GM21360 (cell line): ENCODE results near the gene KIF25.

Source experiments
- ATAC-seq: cut with Tn5 transposase; IDR thresholded peaks from one replicate; pipeline ENCODE4 v1.9.1; 2021; ENCODE audit warnings: mild to moderate bottlenecking, moderate library complexity; ENCODE audit not compliant: unreplicated experiment

The KIF25 gene

DNA sequence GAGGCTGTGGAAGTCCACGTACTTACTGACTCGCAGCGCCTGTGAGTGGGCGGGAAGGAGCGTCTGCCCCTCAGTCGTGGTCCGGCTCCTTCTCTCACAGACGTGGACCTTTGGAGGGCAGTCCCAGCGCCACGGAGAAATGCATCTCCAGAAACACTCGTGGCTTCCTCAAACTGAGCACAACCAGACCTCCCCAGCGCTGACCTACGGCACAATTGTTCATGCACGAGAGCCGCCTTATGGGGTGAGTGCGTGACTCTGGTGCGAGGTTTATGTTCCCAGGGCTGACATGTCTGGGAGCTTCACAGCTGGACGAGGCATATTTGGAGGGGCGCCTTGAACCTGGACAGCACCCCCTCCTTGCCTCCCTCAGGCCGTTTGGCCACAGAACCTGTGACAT lies 51.8 kb downstream of the KIF25 start:
- no peak for ATAC-seq

DNA sequence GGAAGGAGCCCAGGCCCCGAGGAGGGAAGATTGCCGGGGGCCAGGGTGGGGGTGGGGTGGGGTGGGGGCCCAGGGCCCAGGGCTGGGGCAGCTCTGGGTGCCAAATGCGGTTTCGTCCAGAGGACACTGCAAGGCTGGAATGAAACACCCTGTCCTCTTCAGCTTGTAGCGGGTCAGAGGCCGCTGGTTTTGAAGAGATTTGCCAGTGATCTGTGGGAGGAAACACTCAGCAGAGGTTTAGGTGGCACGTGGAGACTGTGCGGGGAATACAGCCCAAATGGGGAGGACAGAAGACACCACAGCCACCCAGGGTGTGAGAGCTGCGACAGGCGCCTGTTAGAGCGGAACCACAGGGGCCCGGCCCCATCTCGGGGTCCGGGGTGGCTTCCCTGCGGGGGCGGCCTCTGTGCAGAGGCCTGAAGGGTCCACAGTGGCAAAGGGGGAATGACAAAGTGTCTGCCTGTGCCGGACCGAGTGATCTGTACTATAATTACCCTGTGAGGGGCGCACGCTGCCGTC lies 52.3 kb downstream of the KIF25 start:
- no peak for ATAC-seq

GRCh38 chr6:168050225-168050880 lies 52.9 kb downstream of the KIF25 start:
- ATAC-seq, result no peak

DNA sequence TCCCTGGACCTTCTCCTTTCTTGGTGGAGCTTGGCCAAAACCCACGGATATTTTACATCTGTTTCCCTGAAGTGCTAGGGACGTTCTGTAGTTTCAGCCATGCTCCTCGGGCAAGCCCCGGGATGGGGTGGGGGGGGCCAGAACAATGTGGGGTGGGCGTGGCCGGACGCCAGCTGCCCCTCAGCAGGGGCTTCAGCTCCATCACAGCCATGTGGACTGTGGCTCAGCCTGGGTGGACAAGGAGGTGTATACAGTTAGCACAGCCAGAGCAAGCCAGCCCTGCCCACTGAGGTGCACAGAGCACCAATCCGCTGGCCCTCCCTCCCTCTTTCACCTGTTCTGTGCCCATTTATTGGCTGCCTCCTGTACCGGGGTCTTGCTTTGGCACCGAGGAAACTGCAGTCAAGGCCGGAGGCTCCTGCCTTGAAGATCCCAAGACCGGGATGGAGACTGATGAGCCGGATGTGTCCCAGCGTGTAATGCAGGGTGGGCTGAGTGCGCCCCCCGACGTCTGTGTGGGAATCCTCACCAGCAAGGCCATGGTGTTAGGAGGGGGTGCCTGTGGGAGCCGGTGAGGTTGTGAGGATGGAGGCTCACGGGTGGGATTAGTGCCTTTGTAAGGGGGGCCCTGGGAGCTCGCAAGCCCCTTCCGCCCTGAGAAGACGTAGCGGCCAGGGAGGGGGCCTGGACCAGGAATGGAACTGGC lies 53.6 kb downstream of the KIF25 start:
- no peak for ATAC-seq

DNA sequence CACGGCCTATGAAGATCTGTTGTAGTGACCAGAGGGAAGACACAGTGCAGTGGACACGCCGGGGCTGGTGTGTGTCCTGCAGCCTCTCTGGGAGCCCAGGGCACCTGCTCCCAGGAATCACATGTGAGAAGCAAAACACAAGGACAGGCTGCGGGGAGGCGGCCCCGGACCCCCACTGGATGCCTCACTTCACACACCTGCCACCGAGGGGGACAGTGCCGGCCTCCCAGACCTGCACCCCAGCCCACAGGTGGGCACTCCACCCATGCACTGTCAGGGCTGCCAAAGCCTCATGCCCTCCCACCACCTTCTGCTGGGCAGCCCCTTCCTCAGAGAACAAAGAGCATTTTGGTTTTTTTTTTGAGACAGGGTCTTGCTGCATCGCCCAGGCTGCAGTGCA lies 54.2 kb downstream of the KIF25 start:
- ATAC-seq, result no peak

DNA sequence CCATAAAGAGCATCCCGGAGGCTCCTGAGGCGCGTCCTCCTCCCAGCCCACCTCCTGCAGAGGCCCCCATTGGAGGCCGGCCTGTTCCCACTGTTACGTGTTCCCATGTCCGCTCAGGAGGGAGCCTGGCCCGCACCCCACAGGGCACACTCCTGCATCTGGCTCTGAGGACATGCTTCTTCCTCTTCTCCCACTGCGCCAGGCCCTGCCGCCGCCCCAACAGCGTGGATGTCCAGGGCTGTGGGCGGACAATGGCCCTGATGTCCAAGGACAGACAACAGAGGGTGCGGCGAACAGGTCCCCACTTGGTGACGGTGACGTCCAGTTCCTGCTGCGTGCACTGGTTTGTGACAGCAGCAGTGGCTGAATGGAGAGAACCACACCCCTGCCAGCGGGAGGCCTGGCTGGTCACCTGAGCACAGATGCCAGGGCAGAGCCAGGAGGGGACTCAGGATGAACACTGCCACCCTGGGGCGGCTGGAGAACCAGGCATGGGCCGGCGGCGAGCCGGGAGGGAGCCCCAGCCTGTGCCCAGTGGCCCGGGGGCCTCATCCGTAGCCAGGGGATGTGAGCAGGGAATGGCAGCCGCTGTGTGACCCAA lies 54.9 kb downstream of the KIF25 start:
- no peak for ATAC-seq

- ATAC-seq, result no peak
These were observed 55.9 kb downstream of the KIF25 start for GRCh38 chr6:168053086-168053956.

DNA sequence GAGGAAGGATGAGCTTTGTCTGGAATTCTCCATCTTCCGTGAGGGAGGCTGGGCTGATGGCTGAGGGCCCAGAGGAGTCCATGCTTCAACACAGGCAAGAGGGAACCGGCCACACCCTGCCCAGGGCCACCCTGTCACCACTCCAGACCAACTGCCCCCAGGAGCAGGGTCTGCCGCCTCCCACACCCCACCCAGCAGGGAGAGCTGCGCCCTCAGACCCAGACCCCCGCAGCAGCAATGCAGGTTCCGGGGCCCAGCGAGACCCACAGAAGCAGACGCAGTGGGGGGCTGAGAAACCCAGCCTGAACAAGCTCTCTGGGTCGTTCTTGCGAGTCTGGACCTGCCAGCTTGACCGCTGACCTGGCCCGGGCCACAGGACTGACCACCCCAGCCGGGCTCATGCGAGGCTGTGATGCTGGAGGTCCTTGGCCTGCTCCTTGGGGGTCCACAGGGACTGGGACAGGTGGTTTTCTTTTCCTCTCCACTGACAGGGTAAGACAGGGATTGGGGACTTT lies 56.5 kb downstream of the KIF25 start:
- no peak for ATAC-seq

- no peak for ATAC-seq
These were observed 57.5 kb downstream of the KIF25 start for GRCh38 chr6:168054765-168055560.

GRCh38 chr6:168055696-168056489 lies 58.4 kb downstream of the KIF25 start:
- ATAC-seq, result no peak

DNA sequence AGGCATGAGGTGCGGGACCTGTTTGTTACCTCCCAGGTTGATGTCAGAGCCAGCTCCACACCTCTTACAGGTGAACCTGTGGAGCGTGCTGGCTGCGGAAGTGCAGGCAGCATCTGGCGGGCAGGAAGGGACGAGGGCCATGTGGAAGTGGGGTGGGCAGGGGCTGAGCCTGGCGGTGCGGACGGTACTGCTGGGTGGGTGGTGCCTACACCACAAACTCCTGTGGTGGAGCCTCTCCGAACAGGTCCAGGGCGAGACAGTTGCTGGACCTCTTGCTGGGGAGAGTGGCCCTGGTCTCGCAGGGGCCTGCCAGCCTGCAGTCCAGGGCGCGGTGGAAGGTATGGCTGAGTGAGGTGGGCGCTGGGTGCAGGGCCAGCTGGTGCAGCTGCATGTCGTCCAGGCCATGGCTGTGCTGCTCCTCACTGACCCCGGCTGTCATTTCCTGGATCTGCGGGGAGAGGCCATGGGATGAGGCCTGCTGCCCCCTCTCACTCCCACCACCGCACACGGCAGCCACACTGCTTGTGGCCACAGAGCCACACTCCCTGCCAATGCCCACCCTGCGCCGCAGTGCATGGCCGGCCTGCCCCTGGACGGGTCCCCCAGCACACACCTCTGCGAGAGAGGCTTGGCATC lies 59.5 kb downstream of the KIF25 start:
- ATAC-seq, result no peak

DNA sequence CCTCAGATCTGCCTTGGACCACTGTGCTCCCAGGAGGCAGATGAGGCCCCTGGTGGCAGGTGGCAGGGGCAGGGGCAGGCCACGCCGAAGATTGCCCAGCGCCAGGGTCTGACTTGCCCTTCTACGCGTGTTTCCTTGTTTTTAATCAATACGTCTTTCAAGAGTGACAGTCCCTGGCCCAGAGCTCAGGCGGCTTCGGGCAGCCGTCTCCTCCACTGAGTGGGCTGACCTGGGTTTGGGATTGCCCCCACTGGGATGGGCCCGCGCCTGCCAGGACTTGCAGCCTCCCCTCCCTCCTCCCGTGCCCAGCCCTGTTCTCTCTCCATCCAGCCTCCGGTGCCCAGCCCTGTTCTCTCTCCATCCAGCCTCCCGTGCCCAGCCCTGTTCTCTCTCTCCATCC lies 60.4 kb downstream of the KIF25 start:
- no peak for ATAC-seq

DNA sequence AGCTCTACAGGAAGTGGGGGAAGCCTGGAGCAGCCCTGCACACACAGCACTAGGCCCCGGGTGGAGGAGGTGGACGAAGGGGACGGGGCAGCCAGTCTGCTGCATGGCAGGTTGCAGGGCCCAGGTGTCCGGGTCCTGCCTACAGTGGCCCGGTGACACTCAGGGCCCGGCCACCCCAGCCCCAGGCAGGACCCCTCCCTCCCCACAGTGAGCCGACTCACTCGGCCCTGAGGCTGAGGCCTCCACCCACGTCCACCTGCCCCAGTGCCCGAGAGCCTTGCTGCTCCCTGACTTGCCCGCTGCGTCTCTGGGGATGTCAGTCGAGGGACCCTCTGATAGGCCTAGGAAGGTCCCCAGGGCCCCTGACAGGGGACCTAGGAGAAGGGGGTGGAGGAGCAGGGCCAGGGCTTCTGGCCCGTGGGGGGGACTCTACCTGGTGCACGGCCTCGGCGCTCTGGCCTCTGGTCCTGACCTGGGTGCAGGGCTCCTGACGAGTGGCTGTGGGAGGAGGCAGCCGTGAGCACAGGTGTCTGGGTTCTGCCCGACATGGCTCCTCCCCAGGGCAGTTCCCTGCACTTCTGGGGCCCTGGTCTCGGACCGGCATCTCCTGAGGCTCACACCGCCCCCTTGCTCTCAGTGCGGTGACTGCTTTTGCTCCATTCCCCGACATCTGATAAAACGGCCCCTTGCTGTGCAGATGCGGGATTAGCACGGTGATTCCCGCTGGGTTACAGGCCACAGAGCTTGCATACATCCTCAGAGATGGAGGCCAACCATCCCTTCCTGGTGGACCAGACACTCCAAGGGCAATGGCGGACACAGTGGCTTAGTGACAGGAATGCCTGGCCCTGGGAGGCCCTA lies 61.5 kb downstream of the KIF25 start:
- no peak for ATAC-seq

- no peak for ATAC-seq
These were observed 63.1 kb downstream of the KIF25 start for GRCh38 chr6:168060521-168060931.

GRCh38 chr6:168061269-168062210 lies 64.1 kb downstream of the KIF25 start:
- no peak for ATAC-seq

DNA sequence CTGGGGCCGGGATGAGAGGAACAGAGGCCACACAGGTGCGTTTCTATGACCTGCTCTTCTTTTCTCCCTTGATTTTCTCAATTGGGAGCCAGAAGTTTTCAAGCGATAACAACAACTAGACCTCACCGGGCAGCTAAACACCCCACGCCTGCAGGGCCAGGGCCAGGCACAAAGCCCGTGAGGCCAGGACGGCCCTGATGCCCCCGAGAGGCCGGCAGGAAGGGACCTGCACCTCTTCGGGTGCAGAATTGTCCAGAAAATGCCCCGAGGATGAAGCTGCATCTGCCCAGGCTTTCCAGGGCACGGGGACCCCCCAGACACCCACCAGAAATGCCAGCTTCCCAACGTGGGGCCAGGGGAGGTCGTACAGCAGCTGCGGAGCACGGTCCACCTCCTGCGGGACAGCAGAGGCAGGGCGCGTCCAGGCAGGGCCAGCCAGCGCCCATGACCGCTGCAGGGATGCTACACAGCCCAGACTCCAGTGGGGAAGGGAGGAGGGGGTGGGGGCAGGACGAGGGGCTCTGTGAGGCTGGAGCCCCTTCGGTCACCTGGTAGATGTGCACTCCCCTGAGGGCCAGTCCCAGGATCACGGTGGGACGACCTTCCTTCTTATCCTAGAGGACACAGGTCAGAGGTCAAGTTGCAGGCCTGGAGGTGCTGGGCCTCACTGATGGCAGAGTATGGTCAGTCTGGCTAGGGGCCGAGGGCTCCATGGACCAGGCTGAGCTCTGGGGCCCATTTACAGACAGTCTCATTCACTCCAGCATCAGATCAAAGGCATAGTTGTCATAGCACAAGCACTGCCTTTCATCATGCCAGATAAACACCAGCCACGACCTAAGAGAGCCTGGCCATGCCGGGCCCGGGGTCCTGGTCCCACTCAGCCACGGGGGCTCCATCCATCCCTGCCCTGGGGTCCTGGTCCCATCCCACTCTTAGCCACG lies 65.1 kb downstream of the KIF25 start:
- no peak for ATAC-seq
